SU-DHL-6 (cell line): ENCODE measurements around the gene GRM7.

Source experiments
- H2AFZ ChIP-seq: fragments of 200-600 bp; sonication (generic); 2 replicates; pipeline ENCODE4 v1.6.1; 2014; ENCODE audit warnings: low read depth, mild to moderate bottlenecking, moderate library complexity, mixed read lengths, antibody characterized with exemption, low read length; ENCODE audit not compliant: severe bottlenecking
- H3F3A ChIP-seq: fragments of 200-600 bp; shearing (Covaris generic); 2 replicates; pipeline ENCODE4 v1.6.0; 2016; ENCODE audit warnings: antibody characterized with exemption, mild to moderate bottlenecking; ENCODE audit not compliant: insufficient read depth
- H3K27ac ChIP-seq: fragments of 200-600 bp; sonication (generic); 2 replicates; pipeline ENCODE4 v1.5.1; 2016; ENCODE audit warnings: low read depth, mild to moderate bottlenecking, low read length, moderate library complexity, mixed read lengths
- H3K27me3 ChIP-seq: fragments of 200-600 bp; sonication (generic), shearing (Covaris generic); 2 replicates; pipeline ENCODE4 v1.6.0; 2014; ENCODE audit warnings: mild to moderate bottlenecking, low read length
- H3K36me3 ChIP-seq: fragments of 200-600 bp; sonication (generic); 2 replicates; pipeline ENCODE4 v1.6.1; 2014; ENCODE audit warnings: mild to moderate bottlenecking, low read length, mixed read lengths
- H3K4me2 ChIP-seq: fragments of 300-600, 200-600 bp; shearing (Covaris generic), sonication (generic); 2 replicates; pipeline ENCODE4 v1.6.0; 2014; ENCODE audit warnings: low read length, low read depth, mild to moderate bottlenecking; ENCODE audit not compliant: poor library complexity, severe bottlenecking
- H3K4me3 ChIP-seq: fragments of 200-600 bp; sonication (generic); 2 replicates; pipeline ENCODE4 v1.5.1; 2014; ENCODE audit warnings: antibody characterized with exemption, low read length, mild to moderate bottlenecking, mixed read lengths; ENCODE audit not compliant: insufficient read depth, poor library complexity, severe bottlenecking
- H3K79me2 ChIP-seq: fragments of 200-600 bp; sonication (generic); 2 replicates; pipeline ENCODE4 v1.6.1; 2014; ENCODE audit warnings: mild to moderate bottlenecking, low read length, moderate library complexity; ENCODE audit not compliant: insufficient read depth
- H3K9ac ChIP-seq: fragments of 200-600 bp; sonication (generic); 2 replicates; pipeline ENCODE4 v1.7.0; 2014; ENCODE audit warnings: mild to moderate bottlenecking, low read length
- H3K9me2 ChIP-seq: fragments of 200-600 bp; sonication (generic); replicated peaks from 2 replicates; pipeline ENCODE4 v1.6.1; 2014; ENCODE audit warnings: low read length; ENCODE audit not compliant: insufficient read depth
- H3K9me3 ChIP-seq: fragments of 200-600 bp; sonication (generic); 2 replicates; pipeline ENCODE4 v1.6.1; 2014; ENCODE audit warnings: low read length, mixed read lengths; ENCODE audit not compliant: insufficient read depth
- H4K20me1 ChIP-seq: fragments of 200-600 bp; sonication (generic); 2 replicates; pipeline ENCODE4 v1.6.1; 2014; ENCODE audit warnings: low read depth, mild to moderate bottlenecking, antibody characterized with exemption, low read length, moderate library complexity, mixed read lengths
- CTCF ChIP-seq: fragments of 200-600 bp; sonication (generic); IDR thresholded peaks from one replicate; pipeline ENCODE4 v1.5.1; 2017; ENCODE audit warnings: antibody characterized with exemption, mild to moderate bottlenecking, low read length, moderate library complexity; ENCODE audit not compliant: insufficient read depth, poor library complexity, severe bottlenecking
- EZH2phosphoT487 ChIP-seq: fragments of 200-600 bp; sonication (generic), shearing (Covaris generic); conservative IDR thresholded peaks from 2 replicates; pipeline ENCODE4 v1.6.1; 2018; ENCODE audit warnings: mild to moderate bottlenecking, antibody characterized with exemption, low read length, moderate library complexity, mixed read lengths

GRM7 gene

DNA sequence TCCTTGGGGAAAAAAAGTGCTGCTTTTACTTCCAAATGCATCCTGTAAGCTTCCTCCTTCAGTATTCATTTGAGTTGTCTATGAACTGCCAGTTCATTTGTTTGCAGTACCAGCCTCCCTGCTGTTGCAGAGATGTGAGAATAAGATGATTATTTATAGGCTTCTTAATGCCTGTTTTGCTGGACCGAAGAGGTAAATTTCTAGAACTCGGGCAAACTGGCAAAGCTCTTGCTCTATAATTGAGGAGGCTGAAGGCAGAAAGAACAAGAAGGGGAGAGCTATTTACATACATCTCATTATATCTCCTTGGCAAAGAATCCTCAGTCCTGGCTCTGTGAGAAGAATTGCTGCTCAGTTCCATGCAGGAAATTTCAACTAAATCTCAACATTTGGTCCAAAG is 790.4 kb downstream of the GRM7 start:
- TF ChIP-seq CTCF (no peak), EZH2phosphoT487 (no peak)
- no peak overlapping the region for H2AFZ ChIP-seq

DNA sequence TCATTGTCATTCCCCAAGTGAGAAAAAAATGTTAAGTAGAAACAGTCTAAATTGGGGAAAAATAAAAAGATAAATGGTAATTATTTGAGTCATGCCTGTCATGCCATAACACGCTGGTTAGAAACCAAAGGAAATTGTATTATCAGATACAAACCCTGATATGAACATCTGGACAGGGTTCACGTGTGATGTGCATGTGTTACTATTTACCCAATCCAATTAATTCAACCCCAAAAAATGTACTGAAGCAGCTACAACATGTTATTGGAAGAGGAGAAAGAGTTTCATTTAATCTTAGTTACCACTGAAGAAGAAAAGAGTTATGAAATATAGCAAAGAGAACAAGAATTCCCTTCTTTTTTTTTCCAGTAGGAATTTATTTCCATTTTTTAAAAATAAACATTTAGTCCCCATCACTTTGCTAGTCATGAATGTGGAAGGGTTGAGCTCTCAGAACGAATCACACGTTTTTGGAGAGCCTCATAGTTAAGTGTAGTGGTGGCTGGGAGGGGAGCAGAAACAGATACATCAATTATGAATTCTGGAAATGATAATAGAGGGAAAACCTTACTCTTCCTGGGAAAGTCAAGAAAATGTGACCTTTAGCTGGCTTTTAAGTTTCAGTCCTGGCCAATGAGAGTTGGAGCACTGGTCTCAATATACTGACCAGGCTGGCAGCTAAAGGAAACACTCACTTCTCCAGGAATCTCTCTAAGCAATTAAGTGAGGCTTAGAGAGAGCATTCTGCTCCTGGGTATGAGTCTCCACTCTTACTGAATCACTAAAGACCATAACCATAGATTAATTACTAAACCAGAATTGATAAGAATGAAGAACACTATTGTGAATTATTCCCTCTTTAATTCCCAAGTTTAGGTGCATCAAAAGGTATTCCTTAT is 796.5 kb downstream of the GRM7 start:
- no peaks in the 10 kb centered on the region for H3K79me2 ChIP-seq
- no peaks in the 10 kb centered on the region for H3K9me2 ChIP-seq
- no peak overlapping the region for H3K27ac ChIP-seq
- H2AFZ ChIP-seq = no peak overlapping the region
- H3F3A ChIP-seq = no peaks in the 10 kb centered on the region
- H3K36me3 ChIP-seq = no peaks in the 10 kb centered on the region
- H4K20me1 ChIP-seq = no peaks in the 10 kb centered on the region
- no peaks in the 10 kb centered on the region for H3K27me3 ChIP-seq
- no peak overlapping the region for H3K4me2 ChIP-seq
- no peak for TF ChIP-seq CTCF
- no peak for TF ChIP-seq EZH2phosphoT487
- no peak overlapping the region for H3K9ac ChIP-seq
- H3K4me3 ChIP-seq = no peak overlapping the region
- no peaks in the 10 kb centered on the region for H3K9me3 ChIP-seq

More for the DNA sequence above, 790.4 kb downstream of the GRM7 start:
- Histone ChIP-seq H3K79me2 (no peaks in the 10 kb centered on the region), H3K36me3 (no peaks in the 10 kb centered on the region), H3F3A (no peaks in the 10 kb centered on the region), H3K27ac (no peak overlapping the region), H3K27me3 (no peaks in the 10 kb centered on the region), H3K9me3 (no peaks in the 10 kb centered on the region), H3K9me2 (no peaks in the 10 kb centered on the region), H3K9ac (no peak overlapping the region), H3K4me3 (no peak overlapping the region), H3K4me2 (no peak overlapping the region), H4K20me1 (no peaks in the 10 kb centered on the region)

DNA sequence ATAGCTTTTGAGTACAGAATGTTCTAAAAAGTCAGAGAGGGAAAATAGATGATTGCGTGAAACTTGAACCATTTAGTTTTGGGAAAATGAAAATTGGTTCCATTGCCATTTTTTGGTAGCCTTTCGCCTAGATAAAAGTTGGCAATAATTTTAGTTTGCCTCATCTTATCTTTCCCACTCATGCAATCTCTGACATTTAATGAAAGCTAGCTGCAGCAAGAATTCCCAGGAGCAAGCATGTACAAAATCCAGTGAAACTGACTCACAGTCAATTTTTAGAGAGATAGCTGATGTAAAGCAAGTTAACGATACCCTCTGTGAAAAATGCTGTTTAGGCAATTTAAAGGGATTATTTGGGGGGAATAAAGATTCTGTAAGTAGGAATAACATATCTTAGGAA is 797.4 kb downstream of the GRM7 start:
- Histone ChIP-seq H3F3A (no peaks in the 10 kb centered on the region), H4K20me1 (no peaks in the 10 kb centered on the region), H2AFZ (no peak overlapping the region), H3K27ac (no peak overlapping the region), H3K36me3 (no peaks in the 10 kb centered on the region), H3K9me3 (no peaks in the 10 kb centered on the region), H3K27me3 (no peaks in the 10 kb centered on the region), H3K79me2 (no peaks in the 10 kb centered on the region), H3K9me2 (no peaks in the 10 kb centered on the region), H3K4me3 (no peak overlapping the region), H3K4me2 (no peak overlapping the region), H3K9ac (no peak overlapping the region)
- TF ChIP-seq CTCF (no peak), EZH2phosphoT487 (no peak)
